ENCODE results near the gene DNER. TPM values are rescaled to one million over a fixed set of nuclear protein-coding genes. Genes with fewer than 3 reads are reported as not detected.

Gene DNER
- polyA plus RNA-seq, 1 donor (not counting 4 experiments of a cell fraction or from before 2014, with no cell fraction given), result 8.5 TPM

- TF ChIP-seq EZH2 (IDR thresholded peaks at IDR 0.05; ENCODE audit: low read length), result no peak
- TF ChIP-seq CTCF (optimal IDR thresholded peaks at IDR 0.05 in 1 of 3, IDR thresholded peaks at IDR 0.05 in 1 of 3, conservative IDR thresholded peaks at IDR 0.05 in 1 of 3; ENCODE audit: extremely low read depth in 1 of 3, insufficient read depth in 2 of 3, low read length in 3 of 3), result no peak
- Histone ChIP-seq H3K4me3 (ENCODE audit: control insufficient read depth in 2 of 3, extremely low read depth in 1 of 3, insufficient read depth in 2 of 3, low read depth in 1 of 3, low read length in 3 of 3) (no peak overlapping the region), H3K9ac (ENCODE audit: control insufficient read depth, extremely low read depth, insufficient read depth, low read length) (no peak overlapping the region), H3K27ac (ENCODE audit: control insufficient read depth, insufficient read depth, low read length) (no peak overlapping the region), H3K36me3 (ENCODE audit: control insufficient read depth in 2 of 2, extremely low read depth in 1 of 2, insufficient read depth in 2 of 2, low read length in 2 of 2) (no peaks in the 10 kb centered on the region), H4K20me1 (ENCODE audit: control insufficient read depth, extremely low read depth, insufficient read depth, low read length) (no peaks in the 10 kb centered on the region), H3K79me2 (ENCODE audit: control insufficient read depth, insufficient read depth, low read length) (no peaks in the 10 kb centered on the region), H3K4me1 (ENCODE audit: control insufficient read depth, extremely low read depth, insufficient read depth, low read length) (no peaks in the 10 kb centered on the region), H2AFZ (ENCODE audit: control insufficient read depth, low read length) (no peak overlapping the region), H3K27me3 (ENCODE audit: control insufficient read depth, extremely low read depth, insufficient read depth, low read length) (no peaks in the 10 kb centered on the region), H3K9me3 (ENCODE audit: control insufficient read depth, low read depth, low read length) (no peaks in the 10 kb centered on the region), H3K9me1 (ENCODE audit: control insufficient read depth, extremely low read depth, insufficient read depth, low read length) (no peaks in the 10 kb centered on the region), H3K4me2 (ENCODE audit: control insufficient read depth, extremely low read depth, insufficient read depth, low read depth, low read length) (no peak overlapping the region)
- dilution Hi-C loops (cut with MboI; ENCODE audit: extremely low pct_ligation_motif_present, low sequenced_read_pairs), result no loop called here
- no peak for DNase-seq (ENCODE audit: low read depth, low spot score)
- FAIRE-seq, result no peak
Measured at GRCh38 chr2:229674830-229675530, 39.4 kb downstream of the DNER start.

GRCh38 chr2:229673676-229674075, 40.7 kb downstream of the DNER start:
- no peak overlapping the region for H3K27ac ChIP-seq (ENCODE audit: control insufficient read depth, insufficient read depth, low read length)

More at GRCh38 chr2:229673676-229674075, 40.7 kb downstream of the DNER start:
- H3K9me3 ChIP-seq (ENCODE audit: control insufficient read depth, low read depth, low read length), result no peaks in the 10 kb centered on the region
- no peak overlapping the region for H3K4me3 ChIP-seq (ENCODE audit: control insufficient read depth in 2 of 3, extremely low read depth in 1 of 3, insufficient read depth in 2 of 3, low read depth in 1 of 3, low read length in 3 of 3)
- no peaks in the 10 kb centered on the region for H3K4me1 ChIP-seq (ENCODE audit: control insufficient read depth, extremely low read depth, insufficient read depth, low read length)
- H3K9me1 ChIP-seq (ENCODE audit: control insufficient read depth, extremely low read depth, insufficient read depth, low read length), result no peaks in the 10 kb centered on the region
- dilution Hi-C loops (cut with MboI; ENCODE audit: extremely low pct_ligation_motif_present, low sequenced_read_pairs), result no loop called here
- FAIRE-seq, result no peak
- no peaks in the 10 kb centered on the region for H3K27me3 ChIP-seq (ENCODE audit: control insufficient read depth, extremely low read depth, insufficient read depth, low read length)
- TF ChIP-seq CTCF (optimal IDR thresholded peaks at IDR 0.05 in 1 of 3, IDR thresholded peaks at IDR 0.05 in 1 of 3, conservative IDR thresholded peaks at IDR 0.05 in 1 of 3; ENCODE audit: extremely low read depth in 1 of 3, insufficient read depth in 2 of 3, low read length in 3 of 3) (no peak), EZH2 (IDR thresholded peaks at IDR 0.05; ENCODE audit: low read length) (no peak)
- no peak overlapping the region for H3K9ac ChIP-seq (ENCODE audit: control insufficient read depth, extremely low read depth, insufficient read depth, low read length)
- no peak overlapping the region for H2AFZ ChIP-seq (ENCODE audit: control insufficient read depth, low read length)
- peak overlapping the region; percentile 19 for H3K4me2 ChIP-seq (ENCODE audit: control insufficient read depth, extremely low read depth, insufficient read depth, low read depth, low read length)
- no peaks in the 10 kb centered on the region for H3K36me3 ChIP-seq (ENCODE audit: control insufficient read depth in 2 of 2, extremely low read depth in 1 of 2, insufficient read depth in 2 of 2, low read length in 2 of 2)
- peak; percentile 17 for DNase-seq (ENCODE audit: low read depth, low spot score)
- no peaks in the 10 kb centered on the region for H3K79me2 ChIP-seq (ENCODE audit: control insufficient read depth, insufficient read depth, low read length)
- no peaks in the 10 kb centered on the region for H4K20me1 ChIP-seq (ENCODE audit: control insufficient read depth, extremely low read depth, insufficient read depth, low read length)

All from keratinocyte (primary cell).